H1 (cell line): ENCODE data around the gene OSTC. TPM values are rescaled to one million over a fixed set of nuclear protein-coding genes. Genes with fewer than 3 reads are reported as not detected.

Source experiments
- MAFK ChIP-seq: IDR thresholded peaks from 2 replicates; pipeline ENCODE4 v1.6.1; 2012; ENCODE audit warnings: low read depth, mild to moderate bottlenecking, improper control_type of control experiment, low read length
- RBBP5 ChIP-seq: IDR thresholded peaks from 2 replicates; pipeline ENCODE4 v1.7.1; 2012; ENCODE audit warnings: low read depth, mild to moderate bottlenecking, inconsistent platforms, low read length, moderate library complexity, borderline replicate concordance
- RNF2 ChIP-seq: fragments of 200-900, 300-1000 bp; sonication (generic); IDR thresholded peaks from 2 replicates; pipeline ENCODE4 v1.7.1; 2016; ENCODE audit warnings: borderline replicate concordance, low read depth, mild to moderate bottlenecking, antibody characterized with exemption, low read length; ENCODE audit not compliant: poor library complexity, severe bottlenecking; ENCODE audit errors: missing control alignments
- RXRA ChIP-seq: IDR thresholded peaks from 2 replicates; pipeline ENCODE4 v1.6.1; 2011; ENCODE audit warnings: low read depth, mild to moderate bottlenecking, low read length, moderate library complexity; ENCODE audit not compliant: insufficient read depth
- SP1 ChIP-seq: IDR thresholded peaks from 2 replicates; pipeline ENCODE4 v1.6.1; 2011; ENCODE audit warnings: low read depth, low read length
- ZNF274 ChIP-seq: IDR thresholded peaks from 2 replicates; pipeline ENCODE4 v1.7.0; 2012; ENCODE audit warnings: low read length, borderline replicate concordance; ENCODE audit errors: extremely low read depth
- polyA plus RNA-seq, 7 experiments: library from polyadenylated mRNA; depleted of rRNA in 3 of 7; stranded (reverse) in 5 of 7; unstranded in 2 of 7; fragments of >200 nt in 5 of 7; fragments of 200-250 nt in 2 of 7; gene quantifications; 1 replicate in 5 of 7; 2 replicates in 1 of 7; 4 replicates in 1 of 7; pipeline versions ENCODE4 v1.2.1 to v1.2.3, GENCODE V29; 2011 to 2013; ENCODE audit warnings: missing spikeins in 2 of 7, mixed read lengths in 2 of 7
- total RNA-seq: library from RNA; stranded (reverse); fragmentation: NEBNext Ultra II Directional; extraction: Animal tissue kit (Norgen Biotek cat#: 25700); gene quantifications from 2 replicates; pipeline ENCODE4 v1.2.1, GENCODE V29; 2021
- TF ChIP-seq, protein P1 (sequence below): fragments of 300-600 bp; sonication (generic); IDR thresholded peaks from 2 replicates; pipeline ENCODE4 v1.7.1; 2012; ENCODE audit warnings: low read length, moderate library complexity, mild to moderate bottlenecking, inconsistent platforms; ENCODE audit not compliant: insufficient replicate concordance
- TF ChIP-seq, protein P2 (sequence below), 3 experiments: IDR thresholded peaks; 1 replicate in 2 of 3; 2 replicates in 1 of 3; pipeline versions ENCODE4 v1.5.1 to v1.6.1; 2011; ENCODE audit warnings: low read length in 3 of 3, mild to moderate bottlenecking in 3 of 3, inconsistent platforms in 2 of 3, low read depth in 1 of 3, moderate library complexity in 1 of 3; ENCODE audit not compliant: insufficient read depth in 1 of 3; ENCODE audit errors: control extremely low read depth in 1 of 3

OSTC gene
- total and polyA plus RNA-seq, 2 of the 8 experiments (the other 6 are each of a cell fraction or from before 2014, with no cell fraction given), result 165 to 176 TPM

DNA sequence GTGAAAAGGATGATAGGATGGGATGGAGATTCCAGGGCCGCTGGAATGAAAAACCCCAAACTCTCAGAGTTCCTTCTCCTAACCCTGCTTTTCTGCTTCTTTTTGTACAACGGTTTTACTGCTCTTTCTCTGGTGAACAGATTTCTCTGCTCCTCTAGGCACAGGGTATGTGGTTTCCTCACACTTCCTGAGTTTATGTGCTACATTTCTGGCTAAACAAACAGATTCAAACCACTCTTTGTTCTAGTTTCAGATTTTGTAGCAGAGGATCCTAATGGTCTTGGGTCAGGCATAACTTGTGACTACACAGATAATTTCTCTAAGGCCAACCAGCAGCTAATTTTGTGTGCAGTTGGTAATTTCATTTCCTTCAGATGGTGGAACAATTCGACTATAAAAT, 52.6 kb downstream of the OSTC start (continued):
- TF ChIP-seq, protein P1, sequence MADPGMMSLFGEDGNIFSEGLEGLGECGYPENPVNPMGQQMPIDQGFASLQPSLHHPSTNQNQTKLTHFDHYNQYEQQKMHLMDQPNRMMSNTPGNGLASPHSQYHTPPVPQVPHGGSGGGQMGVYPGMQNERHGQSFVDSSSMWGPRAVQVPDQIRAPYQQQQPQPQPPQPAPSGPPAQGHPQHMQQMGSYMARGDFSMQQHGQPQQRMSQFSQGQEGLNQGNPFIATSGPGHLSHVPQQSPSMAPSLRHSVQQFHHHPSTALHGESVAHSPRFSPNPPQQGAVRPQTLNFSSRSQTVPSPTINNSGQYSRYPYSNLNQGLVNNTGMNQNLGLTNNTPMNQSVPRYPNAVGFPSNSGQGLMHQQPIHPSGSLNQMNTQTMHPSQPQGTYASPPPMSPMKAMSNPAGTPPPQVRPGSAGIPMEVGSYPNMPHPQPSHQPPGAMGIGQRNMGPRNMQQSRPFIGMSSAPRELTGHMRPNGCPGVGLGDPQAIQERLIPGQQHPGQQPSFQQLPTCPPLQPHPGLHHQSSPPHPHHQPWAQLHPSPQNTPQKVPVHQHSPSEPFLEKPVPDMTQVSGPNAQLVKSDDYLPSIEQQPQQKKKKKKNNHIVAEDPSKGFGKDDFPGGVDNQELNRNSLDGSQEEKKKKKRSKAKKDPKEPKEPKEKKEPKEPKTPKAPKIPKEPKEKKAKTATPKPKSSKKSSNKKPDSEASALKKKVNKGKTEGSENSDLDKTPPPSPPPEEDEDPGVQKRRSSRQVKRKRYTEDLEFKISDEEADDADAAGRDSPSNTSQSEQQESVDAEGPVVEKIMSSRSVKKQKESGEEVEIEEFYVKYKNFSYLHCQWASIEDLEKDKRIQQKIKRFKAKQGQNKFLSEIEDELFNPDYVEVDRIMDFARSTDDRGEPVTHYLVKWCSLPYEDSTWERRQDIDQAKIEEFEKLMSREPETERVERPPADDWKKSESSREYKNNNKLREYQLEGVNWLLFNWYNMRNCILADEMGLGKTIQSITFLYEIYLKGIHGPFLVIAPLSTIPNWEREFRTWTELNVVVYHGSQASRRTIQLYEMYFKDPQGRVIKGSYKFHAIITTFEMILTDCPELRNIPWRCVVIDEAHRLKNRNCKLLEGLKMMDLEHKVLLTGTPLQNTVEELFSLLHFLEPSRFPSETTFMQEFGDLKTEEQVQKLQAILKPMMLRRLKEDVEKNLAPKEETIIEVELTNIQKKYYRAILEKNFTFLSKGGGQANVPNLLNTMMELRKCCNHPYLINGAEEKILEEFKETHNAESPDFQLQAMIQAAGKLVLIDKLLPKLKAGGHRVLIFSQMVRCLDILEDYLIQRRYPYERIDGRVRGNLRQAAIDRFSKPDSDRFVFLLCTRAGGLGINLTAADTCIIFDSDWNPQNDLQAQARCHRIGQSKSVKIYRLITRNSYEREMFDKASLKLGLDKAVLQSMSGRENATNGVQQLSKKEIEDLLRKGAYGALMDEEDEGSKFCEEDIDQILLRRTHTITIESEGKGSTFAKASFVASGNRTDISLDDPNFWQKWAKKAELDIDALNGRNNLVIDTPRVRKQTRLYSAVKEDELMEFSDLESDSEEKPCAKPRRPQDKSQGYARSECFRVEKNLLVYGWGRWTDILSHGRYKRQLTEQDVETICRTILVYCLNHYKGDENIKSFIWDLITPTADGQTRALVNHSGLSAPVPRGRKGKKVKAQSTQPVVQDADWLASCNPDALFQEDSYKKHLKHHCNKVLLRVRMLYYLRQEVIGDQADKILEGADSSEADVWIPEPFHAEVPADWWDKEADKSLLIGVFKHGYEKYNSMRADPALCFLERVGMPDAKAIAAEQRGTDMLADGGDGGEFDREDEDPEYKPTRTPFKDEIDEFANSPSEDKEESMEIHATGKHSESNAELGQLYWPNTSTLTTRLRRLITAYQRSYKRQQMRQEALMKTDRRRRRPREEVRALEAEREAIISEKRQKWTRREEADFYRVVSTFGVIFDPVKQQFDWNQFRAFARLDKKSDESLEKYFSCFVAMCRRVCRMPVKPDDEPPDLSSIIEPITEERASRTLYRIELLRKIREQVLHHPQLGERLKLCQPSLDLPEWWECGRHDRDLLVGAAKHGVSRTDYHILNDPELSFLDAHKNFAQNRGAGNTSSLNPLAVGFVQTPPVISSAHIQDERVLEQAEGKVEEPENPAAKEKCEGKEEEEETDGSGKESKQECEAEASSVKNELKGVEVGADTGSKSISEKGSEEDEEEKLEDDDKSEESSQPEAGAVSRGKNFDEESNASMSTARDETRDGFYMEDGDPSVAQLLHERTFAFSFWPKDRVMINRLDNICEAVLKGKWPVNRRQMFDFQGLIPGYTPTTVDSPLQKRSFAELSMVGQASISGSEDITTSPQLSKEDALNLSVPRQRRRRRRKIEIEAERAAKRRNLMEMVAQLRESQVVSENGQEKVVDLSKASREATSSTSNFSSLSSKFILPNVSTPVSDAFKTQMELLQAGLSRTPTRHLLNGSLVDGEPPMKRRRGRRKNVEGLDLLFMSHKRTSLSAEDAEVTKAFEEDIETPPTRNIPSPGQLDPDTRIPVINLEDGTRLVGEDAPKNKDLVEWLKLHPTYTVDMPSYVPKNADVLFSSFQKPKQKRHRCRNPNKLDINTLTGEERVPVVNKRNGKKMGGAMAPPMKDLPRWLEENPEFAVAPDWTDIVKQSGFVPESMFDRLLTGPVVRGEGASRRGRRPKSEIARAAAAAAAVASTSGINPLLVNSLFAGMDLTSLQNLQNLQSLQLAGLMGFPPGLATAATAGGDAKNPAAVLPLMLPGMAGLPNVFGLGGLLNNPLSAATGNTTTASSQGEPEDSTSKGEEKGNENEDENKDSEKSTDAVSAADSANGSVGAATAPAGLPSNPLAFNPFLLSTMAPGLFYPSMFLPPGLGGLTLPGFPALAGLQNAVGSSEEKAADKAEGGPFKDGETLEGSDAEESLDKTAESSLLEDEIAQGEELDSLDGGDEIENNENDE, result no peak
- no peak for TF ChIP-seq SP1
- TF ChIP-seq, protein P2, sequence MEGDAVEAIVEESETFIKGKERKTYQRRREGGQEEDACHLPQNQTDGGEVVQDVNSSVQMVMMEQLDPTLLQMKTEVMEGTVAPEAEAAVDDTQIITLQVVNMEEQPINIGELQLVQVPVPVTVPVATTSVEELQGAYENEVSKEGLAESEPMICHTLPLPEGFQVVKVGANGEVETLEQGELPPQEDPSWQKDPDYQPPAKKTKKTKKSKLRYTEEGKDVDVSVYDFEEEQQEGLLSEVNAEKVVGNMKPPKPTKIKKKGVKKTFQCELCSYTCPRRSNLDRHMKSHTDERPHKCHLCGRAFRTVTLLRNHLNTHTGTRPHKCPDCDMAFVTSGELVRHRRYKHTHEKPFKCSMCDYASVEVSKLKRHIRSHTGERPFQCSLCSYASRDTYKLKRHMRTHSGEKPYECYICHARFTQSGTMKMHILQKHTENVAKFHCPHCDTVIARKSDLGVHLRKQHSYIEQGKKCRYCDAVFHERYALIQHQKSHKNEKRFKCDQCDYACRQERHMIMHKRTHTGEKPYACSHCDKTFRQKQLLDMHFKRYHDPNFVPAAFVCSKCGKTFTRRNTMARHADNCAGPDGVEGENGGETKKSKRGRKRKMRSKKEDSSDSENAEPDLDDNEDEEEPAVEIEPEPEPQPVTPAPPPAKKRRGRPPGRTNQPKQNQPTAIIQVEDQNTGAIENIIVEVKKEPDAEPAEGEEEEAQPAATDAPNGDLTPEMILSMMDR (IDR thresholded peaks at IDR 0.05; ENCODE audit: control extremely low read depth in 1 of 3, insufficient read depth in 1 of 3, low read depth in 1 of 3, low read length in 3 of 3), result no peak
- no peak for TF ChIP-seq RBBP5
- TF ChIP-seq ZNF274, result no peak
- no peak for TF ChIP-seq RNF2
- no peak for TF ChIP-seq RXRA
- TF ChIP-seq MAFK, result no peak
